ENCODE data around the gene TJAP1.

TJAP1 gene

GRCh38 chr6:43547222-43547621 is 69.9 kb downstream of the TJAP1 start:
- DNase-seq = no peak

All from NCI-H2081 treated with DMSO at 0.1 percent for 48 hours (cell line).